Right lobe of liver (tissue), 6 donors: Measurements from ENCODE around the gene ERO1B. TPM values are rescaled to one million over a fixed set of nuclear protein-coding genes. Genes with fewer than 3 reads are reported as not detected.

ENCODE experiments used
- ATAC-seq, 4 donors: fragments of 200-7000 bp; cut with Tn5 transposase; one replicate each; pipeline ENCODE4 v1.9.1; 2020; ENCODE audit warnings: mild to moderate bottlenecking in 4 of 4, moderate library complexity in 4 of 4
- DNase-seq, 3 donors: peaks; one replicate each; pipeline ENCODE4 v3.0.0-alpha.2; 2020
- H3K27ac ChIP-seq, 3 donors: fragments of 200-600 bp; one replicate each; pipeline ENCODE4 v1.8.0; 2022
- H3K27me3 ChIP-seq, 2 donors: fragments of 200-600 bp; one replicate each; pipeline ENCODE4 v1.8.0; 2022
- H3K36me3 ChIP-seq, 4 donors: fragments of 200-600 bp; sonication (generic) in 1 of 4; one replicate each; pipeline versions ENCODE4 v1.5.1 to v1.8.0; 2017 to 2022; ENCODE audit warnings: control low read depth in 1 of 4
- H3K4me1 ChIP-seq, 4 donors: fragments of 200-600 bp; sonication (generic) in 1 of 4; one replicate each; pipeline versions ENCODE4 v1.5.1 to v1.8.0; 2017 to 2022; ENCODE audit warnings: control low read depth in 1 of 4
- H3K4me3 ChIP-seq, 3 donors: fragments of 200-600 bp; one replicate each; pipeline ENCODE4 v1.8.0; 2022
- H3K9me3 ChIP-seq, 4 donors: fragments of 200-600 bp; sonication (generic) in 1 of 4; one replicate each; pipeline versions ENCODE4 v1.5.1 to v1.8.0; 2017 to 2022; ENCODE audit warnings: control low read depth in 1 of 4
- CTCF ChIP-seq, 4 donors: fragments of 200-600 bp in 3 of 4; fragments of 450-650 bp in 1 of 4; IDR thresholded peaks; one replicate each; pipeline versions ENCODE4 v1.5.1 to v1.8.0; 2016 to 2022; ENCODE audit warnings: antibody characterized with exemption in 4 of 4, mild to moderate bottlenecking in 2 of 4
- POLR2A ChIP-seq: fragments of 450-650 bp; IDR thresholded peaks from one replicate; pipeline ENCODE4 v1.6.1; 2017; ENCODE audit warnings: antibody characterized with exemption, mild to moderate bottlenecking
- WGBS: methylation state at CpG from one replicate; pipeline ENCODE4 v1.1.6; 2018; ENCODE audit warnings: low coverage, low lambda C conversion rate; ENCODE audit not compliant: insufficient coverage; ENCODE audit errors: missing lambda C conversion rate; 5-methylcytosine and 5-hydroxymethylcytosine counted together
- intact Hi-C, 2 donors: fragments of 100-400 bp; cut with DNase I; formaldehyde crosslinking; loops; one replicate each; pipeline versions ENCODE4 v1.11.2 to v1.14.1; 2022
- total RNA-seq, 6 experiments: library from RNA; depleted of rRNA in 2 of 6; stranded (reverse); fragments of >200 nt in 2 of 6; fragmentation: NEBNext Ultra II Directional in 3 of 6; extraction: Animal tissue kit (Norgen Biotek cat#: 25700) in 3 of 6; gene quantifications; one replicate each; pipeline versions ENCODE4 v1.1.0 to v1.2.4, GENCODE V29; 2016 to 2023
- donor health status: DM: no; HTN: yes; CAD: no.
- donor health status: DM: no; HTN: no; CAD: no.
- donor health status: DM: no; HTN: no; CAD: no.
- donor health status: DM: no; HTN: yes; CAD: no.
- donor health status: DM: no; HTN: yes; CAD: no.

The ERO1B gene
- total RNA-seq, 6 experiments from 2014 or later, result 8.0 to 22.5 (median 17.1) TPM

- Histone ChIP-seq H3K36me3 (no peaks in the 10 kb centered on the region), H3K4me3 (no peak overlapping the region), H3K27me3 (no peaks in the 10 kb centered on the region), H3K9me3 (no peaks in the 10 kb centered on the region), H3K4me1 (peaks cover 0 to 13% (median 5%) of the 10 kb centered on the region in 4 donors), H3K27ac (no peak overlapping the region)
- intact Hi-C loops, result no loop called here
- 51% methylated on average over 2 of the region's 2 CpGs for WGBS
- ATAC-seq (no peak), DNase-seq (no peak)
- TF ChIP-seq POLR2A, result no peak
- TF ChIP-seq CTCF (IDR thresholded peaks at IDR 0.05), result no peak
Observed at GRCh38 chr1:236284291-236284721, 2.5 kb upstream of the ERO1B start.

- Histone ChIP-seq H3K9me3 (no peaks in the 10 kb centered on the region), H3K4me3 (peak overlapping the region; percentile 86 to 96 (median 92)), H3K4me1 (peaks cover 0 to 13% (median 5%) of the 10 kb centered on the region in 4 donors), H3K27ac (no peak overlapping the region), H3K36me3 (no peaks in the 10 kb centered on the region), H3K27me3 (no peaks in the 10 kb centered on the region)
- ATAC-seq (no peak), DNase-seq (no peak)
- intact Hi-C loops, result no loop called here
- 71% methylated on average over 2 of the region's 2 CpGs for WGBS
- no peak for TF ChIP-seq POLR2A
- TF ChIP-seq CTCF (IDR thresholded peaks at IDR 0.05), result no peak
Observed at GRCh38 chr1:236282719-236283118, 961 bp upstream of the ERO1B start.

DNA sequence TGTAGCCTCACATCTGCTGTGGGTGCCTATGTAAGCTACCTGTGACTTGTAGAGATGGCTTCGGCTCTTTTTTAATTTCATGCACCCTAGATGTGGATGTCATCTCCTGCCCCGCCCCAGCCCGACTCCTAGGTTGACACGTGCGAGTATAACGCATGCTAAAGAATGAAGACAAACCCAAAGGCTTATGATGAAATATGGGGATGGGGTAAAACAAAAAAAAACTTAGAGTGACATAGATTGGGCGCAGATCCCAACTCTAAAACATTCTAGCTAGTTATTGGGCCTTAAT, 613 bp upstream of the ERO1B start:
- DNase-seq (peak in 1 of 3 donors; percentile 56), ATAC-seq (no peak)
- 10% methylated on average over 7 of the region's 7 CpGs for WGBS
- Histone ChIP-seq H3K36me3 (no peaks in the 10 kb centered on the region), H3K9me3 (no peaks in the 10 kb centered on the region), H3K27me3 (no peaks in the 10 kb centered on the region), H3K27ac (peak overlapping the region in 2 of 3 donors; percentile 61 to 79), H3K4me1 (peaks cover 0 to 13% (median 5%) of the 10 kb centered on the region in 4 donors), H3K4me3 (peak overlapping the region; percentile 86 to 96 (median 92))
- intact Hi-C loops, result no loop called here
- no peak for TF ChIP-seq POLR2A
- no peak for TF ChIP-seq CTCF (IDR thresholded peaks at IDR 0.05)

- Histone ChIP-seq H3K27me3 (no peaks in the 10 kb centered on the region), H3K4me3 (peak overlapping the region; percentile 86 to 96 (median 92)), H3K27ac (peak overlapping the region; percentile 72 to 81 (median 79)), H3K4me1 (peaks cover 0 to 13% (median 5%) of the 10 kb centered on the region in 4 donors), H3K36me3 (no peaks in the 10 kb centered on the region), H3K9me3 (no peaks in the 10 kb centered on the region)
- no CpG with 5 or more reads among the region's 38 CpGs for WGBS
- DNase-seq, result peak in 2 of 3 donors; percentile 52 to 64
- intact Hi-C loops, result no loop called here
- ATAC-seq, result peak; percentile 31 to 61 (median 50)
- TF ChIP-seq CTCF (IDR thresholded peaks at IDR 0.05) (no peak), POLR2A (no peak)
Observed at GRCh38 chr1:236281198-236281653, 532 bp downstream of the ERO1B start.
